ENCODE results near the gene AASDHPPT. TPM values are rescaled to one million over a fixed set of nuclear protein-coding genes. Genes with fewer than 3 reads are reported as not detected.
"Not testable (repeated sequence)": the region's sequence is repeated elsewhere in the genome, so short reads cannot be mapped to it uniquely, and the experiment has no call there.

Gene AASDHPPT, protein sequence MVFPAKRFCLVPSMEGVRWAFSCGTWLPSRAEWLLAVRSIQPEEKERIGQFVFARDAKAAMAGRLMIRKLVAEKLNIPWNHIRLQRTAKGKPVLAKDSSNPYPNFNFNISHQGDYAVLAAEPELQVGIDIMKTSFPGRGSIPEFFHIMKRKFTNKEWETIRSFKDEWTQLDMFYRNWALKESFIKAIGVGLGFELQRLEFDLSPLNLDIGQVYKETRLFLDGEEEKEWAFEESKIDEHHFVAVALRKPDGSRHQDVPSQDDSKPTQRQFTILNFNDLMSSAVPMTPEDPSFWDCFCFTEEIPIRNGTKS
- total RNA-seq: 30.8 and 31.8 TPM in 2 replicates

DNA sequence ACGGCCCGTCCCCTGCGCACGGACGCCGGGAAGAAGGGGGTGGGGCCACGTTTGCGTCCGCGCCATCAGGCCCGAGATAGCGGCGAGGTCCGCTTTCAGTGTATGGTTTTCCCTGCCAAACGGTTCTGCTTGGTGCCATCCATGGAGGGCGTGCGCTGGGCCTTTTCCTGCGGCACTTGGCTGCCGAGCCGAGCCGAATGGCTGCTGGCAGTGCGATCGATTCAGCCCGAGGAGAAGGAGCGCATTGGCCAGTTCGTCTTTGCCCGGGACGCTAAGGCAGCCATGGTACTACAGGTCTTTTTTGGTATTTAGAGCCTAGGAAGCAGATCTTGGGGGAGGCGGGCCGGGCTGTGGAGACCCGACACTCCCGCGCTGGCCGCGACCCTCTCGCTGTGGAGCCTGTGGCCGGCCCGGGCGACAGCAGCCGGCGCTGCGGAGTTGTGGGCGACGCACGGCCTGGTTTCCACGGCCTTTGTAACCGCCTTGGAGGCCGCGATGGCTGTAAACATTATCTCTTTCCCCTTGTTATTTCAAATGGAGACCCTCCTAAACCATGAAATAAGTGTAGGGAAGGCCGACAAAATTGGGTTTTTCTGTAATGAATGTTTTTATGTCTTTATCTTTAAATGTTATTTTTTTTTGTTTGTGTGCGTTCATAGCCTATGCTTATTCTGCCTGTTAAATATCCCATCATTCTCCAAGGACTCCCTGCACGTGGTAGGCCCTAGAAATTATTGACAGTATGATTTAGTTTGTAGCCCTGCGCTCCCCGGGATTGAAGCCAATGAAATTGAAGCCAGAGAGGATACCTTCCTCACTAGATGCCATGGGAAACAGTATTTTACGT is at the start of gene AASDHPPT:
TSS of gene AASDHPPT (plus strand) at position 54 of the 847 bp plus-strand sequence. CDS start at position 103, 49 bp downstream.
- intact Hi-C loops (cut with micrococcal nuclease): loop anchor here (1.0 to 2.0 kb wide), 4 partner anchors 56 to 1489 kb away; partner anchors contain the start of genes CWF19L2 and MSANTD4

DNA sequence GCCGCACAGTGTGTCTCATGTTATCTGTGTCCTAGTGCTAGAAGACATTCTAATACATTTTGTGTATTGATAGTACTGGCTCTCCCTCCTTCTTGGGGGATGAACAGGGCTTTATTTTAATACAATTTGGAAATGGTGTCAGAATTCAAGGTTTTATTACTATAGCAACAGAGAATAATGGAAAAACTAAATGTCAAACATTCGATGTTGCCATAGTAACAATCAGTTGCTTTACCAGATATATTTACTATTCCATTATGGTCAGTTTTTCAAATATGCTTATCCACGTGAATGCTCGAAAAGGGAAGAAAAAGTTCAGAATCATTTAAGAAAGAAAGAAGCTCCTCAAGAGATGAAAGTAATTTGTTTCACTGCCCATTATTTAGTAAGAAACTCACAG is 46.9 kb upstream of the AASDHPPT start:
- intact Hi-C loops (cut with micrococcal nuclease): no loop called here

DNA sequence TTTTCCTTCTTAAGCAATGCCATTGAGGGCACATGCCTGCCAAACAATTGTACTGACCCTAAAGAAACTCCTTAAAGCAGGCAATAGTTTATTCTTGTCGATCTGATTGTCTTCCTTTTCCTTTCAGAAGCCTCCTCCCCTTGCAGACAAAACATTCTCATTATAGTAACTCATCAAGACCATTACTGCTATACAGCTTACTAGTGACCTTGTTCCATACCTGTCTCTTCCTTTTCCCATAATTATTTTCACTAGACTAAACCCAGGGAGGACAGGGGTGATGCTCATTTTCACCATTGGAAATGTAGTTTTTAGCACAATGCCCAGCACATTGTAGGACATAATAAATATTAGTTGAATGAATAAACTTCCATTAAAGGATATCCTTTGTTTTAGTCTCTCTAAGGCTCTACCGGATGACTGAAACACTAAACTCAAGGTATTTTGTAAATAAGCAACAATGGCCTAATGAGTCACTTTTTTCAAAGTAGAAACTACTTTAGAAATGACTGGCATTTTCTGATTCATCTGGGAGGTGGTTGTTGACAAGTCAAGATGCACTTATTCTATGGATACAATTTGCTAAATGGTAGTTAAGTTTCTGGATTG is 46.2 kb upstream of the AASDHPPT start:
- intact Hi-C loops (cut with micrococcal nuclease): no loop called here

DNA sequence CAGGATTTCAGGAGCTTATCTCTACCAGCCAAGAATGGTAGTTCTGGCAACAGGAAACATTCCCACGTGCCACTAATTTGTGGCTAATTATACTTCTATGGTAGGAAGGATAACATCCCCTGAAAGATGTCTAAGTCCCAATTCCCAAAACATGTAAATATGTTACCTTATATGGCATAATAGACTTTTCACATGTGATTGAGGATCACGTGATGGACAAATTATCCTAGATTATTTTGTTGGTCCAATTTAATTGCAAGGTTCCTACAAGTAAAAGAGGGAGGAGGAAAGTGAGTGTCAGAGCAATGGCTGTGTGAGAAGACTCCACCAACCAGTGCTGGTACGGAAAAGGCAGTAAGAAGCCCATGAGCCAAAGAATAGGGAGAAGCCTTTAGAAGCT is 45.5 kb upstream of the AASDHPPT start:
- intact Hi-C loops (cut with micrococcal nuclease): no loop called here

DNA sequence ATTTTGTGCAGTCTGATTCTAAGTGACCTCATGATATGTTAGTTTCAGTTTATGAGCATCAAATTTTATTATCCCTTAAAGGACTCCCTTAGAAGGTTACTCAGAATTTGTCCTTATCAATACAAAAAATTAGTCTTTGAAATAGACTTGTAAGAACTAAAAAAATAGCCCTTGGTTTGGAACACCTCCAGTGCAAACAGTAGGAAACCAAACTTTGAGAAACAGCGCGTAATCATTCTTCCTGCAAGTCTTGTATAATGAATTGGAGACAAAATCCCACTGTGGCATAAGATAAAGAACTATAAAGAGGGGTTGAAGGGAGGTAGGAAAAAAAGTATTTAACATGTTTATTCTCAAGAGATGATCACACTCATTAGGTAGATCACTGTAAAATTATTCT is 44.6 kb upstream of the AASDHPPT start:
- intact Hi-C loops (cut with micrococcal nuclease): no loop called here

DNA sequence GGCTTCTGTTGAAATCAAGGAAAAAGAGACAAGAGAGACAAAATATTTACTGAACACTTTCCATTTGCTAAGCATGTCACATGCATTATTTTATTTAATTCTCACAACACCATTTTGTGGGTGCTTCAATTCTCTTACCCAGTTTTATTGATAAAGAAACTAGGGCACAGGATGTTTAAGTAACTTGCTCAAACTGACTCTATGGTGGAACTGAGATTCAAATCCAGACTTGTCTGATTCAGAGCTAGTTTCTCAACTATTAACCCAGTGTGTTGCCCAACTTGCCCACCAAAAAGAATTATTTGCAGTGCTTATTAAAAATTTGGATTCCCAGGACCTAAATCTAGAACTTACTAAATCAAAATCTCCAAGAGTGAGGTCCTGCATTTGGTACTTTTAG is 33.9 kb upstream of the AASDHPPT start:
- intact Hi-C loops (cut with micrococcal nuclease): no loop called here

DNA sequence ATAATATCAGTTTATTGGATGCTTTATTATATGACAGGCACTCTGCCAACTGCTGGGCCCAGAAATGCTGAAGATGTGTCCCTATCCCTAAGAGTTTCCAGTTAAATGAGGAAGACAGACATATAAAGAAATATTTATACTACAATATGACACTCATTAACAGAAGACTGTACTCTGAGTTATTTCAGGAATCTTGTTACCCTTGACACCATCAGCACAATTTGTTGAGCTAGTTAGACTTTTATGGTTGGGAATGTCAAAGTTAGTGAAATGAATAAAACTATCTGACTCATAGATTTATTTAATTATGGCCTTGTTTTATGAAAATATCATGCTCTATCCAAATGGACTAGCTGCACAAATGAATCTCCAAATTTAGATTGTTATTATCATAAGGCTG is 29.8 kb upstream of the AASDHPPT start:
- intact Hi-C loops (cut with micrococcal nuclease): no loop called here

DNA sequence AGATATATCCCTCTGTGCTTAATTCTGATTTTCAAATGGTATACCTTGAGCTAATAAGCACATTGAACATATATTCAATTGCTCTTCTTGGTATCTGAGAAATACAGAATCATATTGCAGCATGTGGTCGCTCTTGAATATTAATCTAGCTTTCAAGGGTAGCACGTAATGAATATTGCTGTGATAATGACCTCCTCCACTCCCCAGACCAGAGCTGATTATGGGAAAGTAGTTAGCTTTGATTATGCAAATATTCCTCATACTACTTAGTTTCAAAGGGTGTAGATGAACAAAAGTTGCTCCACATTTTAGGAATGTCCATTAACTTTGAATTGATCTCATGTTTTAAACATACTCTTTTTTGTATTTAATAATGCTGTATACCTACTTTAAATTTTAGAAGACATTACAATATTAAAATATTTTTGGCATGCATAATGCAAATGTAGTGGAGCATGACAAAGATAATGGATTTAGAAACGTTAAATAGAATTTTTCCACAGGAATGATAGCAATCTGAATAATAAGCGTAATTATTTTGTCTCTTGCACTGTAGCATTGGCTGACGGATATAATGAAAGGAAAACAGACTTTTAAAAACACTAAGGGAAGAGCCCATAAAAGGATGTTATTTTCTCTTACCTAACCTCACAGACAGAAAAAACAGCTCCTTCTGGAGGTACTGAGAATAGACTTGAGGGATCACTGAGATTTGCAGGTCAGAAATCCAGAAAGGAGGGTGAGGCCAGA is 27.6 kb upstream of the AASDHPPT start:
- intact Hi-C loops (cut with micrococcal nuclease): no loop called here

DNA sequence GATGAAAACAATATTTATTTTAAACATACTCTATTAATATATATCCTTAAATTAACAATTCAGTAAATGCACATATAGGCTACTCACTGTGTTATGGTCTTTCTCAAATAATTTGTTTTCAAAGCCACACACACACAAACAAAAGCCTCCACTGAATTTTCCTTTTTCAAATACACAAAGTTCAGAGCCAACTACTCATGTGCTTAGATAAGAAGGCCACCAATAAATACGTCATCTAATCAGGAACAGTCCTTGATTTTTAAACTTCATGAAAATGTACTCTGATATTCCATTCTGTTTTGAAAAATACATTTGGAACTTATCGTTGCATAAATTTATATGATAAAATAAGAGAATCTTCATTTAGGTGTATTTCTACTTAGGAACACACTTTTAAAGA is 26.4 kb upstream of the AASDHPPT start:
- intact Hi-C loops (cut with micrococcal nuclease): no loop called here

DNA sequence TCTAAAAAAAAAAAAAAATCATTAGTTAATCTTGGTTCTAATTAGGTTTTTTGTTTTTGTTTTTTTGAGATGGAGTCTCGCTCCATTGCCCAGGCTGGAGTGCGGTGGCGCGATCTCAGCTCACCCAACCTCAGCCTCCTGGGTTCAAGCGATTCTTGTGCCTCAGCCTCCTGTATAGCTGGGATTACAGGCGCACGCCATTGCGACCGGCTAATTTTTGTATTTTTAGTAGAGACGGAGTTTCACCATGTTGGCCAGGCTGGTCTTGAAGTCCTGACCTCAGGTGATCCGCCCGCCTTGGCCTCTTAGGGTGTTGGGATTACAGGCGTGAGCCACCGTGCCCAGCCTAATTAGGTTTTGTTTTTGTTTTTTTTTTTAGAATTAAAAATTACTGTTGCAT is 19.1 kb upstream of the AASDHPPT start:
- intact Hi-C loops (cut with micrococcal nuclease): not testable (repeated sequence)

DNA sequence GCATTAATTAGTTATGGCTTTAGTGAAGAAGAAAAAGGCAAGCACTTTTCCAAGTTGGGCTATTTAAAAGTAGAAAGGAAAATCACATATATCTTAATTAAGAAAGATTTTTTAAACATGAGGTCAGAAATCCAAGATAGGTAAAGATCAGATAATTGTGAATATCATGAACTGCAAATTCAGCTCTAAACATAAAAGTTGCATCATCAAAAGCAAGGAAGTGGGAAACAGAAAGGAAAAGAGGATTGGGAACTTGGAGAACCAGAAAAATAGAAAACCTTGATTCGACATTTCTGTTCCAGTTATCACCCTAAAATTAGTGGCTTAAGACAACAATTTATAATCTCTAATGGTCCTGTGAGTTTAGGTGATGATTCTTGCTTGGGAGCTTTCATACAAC is 17.8 kb upstream of the AASDHPPT start:
- intact Hi-C loops (cut with micrococcal nuclease): no loop called here

DNA sequence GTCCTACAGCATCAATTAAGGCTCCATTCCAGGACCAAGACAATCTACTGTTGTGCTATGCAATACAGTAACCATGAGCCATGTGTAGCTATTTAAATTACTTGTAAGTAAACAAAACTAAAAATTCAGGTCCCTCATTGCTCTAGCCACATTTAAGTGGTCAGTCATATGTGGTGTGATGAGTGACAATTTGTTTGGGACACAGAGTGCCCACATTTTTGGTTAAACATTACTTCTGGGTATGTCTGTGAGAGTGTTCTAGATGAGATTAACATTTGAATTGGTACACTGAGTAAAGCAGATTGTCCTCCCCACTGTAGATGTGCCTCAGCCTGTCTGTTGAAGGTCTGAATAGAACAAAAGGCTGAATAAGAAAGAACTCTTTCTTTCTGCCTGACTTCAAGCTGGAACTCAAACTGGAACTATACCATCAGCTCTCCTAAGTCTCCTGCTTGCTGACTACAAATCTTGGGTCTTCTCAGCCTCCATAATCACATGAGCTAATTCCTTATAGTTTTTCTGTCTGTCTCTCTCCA is 16.1 kb upstream of the AASDHPPT start:
- intact Hi-C loops (cut with micrococcal nuclease): no loop called here

DNA sequence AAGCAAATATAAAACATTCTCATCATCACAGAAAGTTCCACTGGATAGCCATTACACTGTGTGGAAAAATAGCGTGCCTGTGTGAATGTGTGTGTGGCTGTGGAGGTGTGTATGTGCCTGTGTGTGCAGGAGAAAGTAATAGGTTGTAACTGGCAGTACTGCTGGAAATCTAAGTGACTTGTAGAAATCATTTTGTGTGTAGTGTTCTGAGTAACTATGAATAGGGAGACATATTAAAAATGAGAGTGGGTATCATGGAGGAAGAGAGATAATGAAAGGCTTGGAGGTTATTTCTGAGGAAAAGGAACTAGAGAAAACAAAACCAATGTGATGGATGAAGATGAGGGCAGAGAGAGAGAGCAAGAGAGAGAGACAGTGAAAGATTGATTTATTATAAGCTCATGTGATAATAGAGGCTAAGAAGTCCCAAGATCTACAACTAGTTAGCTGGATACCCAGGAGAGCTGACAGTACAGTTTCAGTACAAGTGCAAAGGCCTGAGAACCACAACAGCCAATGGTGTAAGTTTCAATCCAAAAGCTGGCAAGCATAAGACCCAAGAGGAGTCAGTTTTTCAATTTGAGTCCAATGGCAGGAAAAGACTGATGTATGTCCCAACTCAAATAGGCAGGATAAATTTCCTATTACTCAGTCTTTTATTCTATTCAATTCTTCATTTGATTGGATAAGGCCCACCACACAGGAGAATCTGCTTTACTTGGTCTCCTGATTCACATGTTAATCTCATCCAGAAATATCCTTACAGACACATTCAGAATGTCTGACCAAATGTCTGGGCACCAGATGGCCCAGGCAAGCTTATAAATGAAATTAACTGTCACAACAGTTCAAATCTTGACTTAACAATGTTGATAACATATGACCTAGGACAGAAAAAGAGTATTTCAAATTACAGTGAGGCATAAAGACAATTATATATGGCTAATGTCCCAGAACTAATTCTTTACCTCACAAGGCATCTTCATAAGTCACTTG is 15.2 kb upstream of the AASDHPPT start:
- intact Hi-C loops (cut with micrococcal nuclease): no loop called here

DNA sequence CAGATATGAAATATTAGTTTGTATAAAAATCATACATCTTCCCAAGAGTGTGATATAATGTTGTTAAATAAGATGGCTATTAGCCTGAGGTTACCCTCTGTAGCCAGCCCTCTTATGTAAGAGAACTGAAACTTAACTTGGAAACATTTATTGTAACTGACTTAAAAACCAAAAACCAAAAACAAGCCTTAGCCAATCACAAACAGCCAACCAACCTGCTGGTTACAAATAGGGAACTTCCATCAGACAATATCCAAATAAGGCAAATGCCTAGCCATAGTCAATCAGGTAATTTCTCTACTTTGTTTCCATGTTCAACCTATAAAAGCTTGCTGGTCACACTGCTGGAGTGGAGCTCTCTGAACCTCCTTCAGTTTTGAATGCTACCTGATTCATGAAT is 14.5 kb upstream of the AASDHPPT start:
- intact Hi-C loops (cut with micrococcal nuclease): no loop called here

DNA sequence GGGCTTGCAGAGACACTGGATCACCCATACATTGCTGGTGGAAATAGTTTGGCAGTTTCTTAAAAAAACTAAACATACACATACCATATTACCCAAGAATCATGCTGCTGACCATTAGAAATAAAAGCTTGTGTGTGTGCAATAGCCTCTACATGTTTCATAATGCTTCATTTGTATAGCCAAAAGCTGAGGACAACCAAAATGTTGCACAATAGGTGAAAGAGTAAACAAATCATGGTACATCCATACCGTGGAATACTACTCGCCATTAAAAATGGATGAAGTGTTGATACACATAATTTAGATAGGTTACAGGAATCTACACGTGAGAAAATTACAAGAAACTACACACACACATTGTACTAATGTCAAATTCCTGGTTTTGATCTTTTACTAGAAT is 6.9 kb upstream of the AASDHPPT start:
- intact Hi-C loops (cut with micrococcal nuclease): no loop called here

DNA sequence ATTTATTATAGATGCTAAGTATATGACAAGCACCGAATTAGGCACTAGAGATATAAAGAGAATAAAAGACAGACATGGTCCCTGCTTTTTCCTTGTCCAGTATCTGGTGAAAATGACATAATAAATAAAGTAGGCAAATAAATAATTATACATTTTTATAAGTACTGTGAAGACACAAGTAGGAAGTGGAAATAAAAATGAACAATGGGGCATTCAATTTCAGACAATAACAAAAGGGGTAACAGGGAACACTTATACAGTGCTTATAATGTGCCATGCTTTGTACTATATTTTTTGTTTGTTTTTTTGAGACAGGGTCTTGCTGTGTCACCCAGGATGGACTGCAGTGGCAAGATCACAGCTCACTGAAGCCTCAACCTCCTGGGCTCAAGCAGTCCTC is 4.7 kb upstream of the AASDHPPT start:
- intact Hi-C loops (cut with micrococcal nuclease): no loop called here

DNA sequence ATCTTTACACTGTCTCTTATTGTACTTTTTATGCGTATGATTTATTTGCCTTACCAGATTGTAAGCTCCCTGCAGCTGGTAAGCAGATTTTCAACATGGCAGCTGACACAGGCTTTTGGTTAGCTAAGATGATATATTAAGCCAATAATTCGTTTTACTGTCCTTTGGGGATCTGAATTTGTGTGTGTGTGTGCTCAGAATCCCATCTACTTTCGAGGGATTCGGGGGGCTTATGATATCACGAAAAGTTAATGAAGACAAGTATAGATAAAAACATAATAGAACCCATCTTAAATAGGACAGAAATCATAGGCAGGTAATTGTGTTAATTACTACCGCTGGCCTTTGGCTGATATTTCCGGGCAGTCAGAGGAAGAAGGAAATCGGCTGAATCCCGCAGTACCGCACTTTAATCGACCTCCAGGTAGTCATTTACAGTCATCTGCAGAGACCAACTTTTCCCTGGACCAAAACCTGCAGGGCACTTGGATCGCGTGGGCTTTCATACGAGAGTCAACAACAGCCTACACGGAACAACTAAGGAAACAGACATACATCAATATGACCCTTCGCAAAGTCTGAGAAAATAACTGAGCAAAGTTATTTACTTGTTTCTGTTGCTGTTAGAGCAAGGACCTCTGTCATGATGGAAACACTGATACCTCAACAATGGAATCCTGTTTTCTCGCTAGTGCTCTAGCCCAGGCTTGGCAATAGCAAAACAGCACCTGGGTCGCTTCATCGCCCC is 1.1 kb upstream of the AASDHPPT start:
- intact Hi-C loops (cut with micrococcal nuclease): loop anchor here (2.0 kb wide), 2 partner anchors 1372 to 1490 kb away; no protein-coding TSS in a partner anchor

DNA sequence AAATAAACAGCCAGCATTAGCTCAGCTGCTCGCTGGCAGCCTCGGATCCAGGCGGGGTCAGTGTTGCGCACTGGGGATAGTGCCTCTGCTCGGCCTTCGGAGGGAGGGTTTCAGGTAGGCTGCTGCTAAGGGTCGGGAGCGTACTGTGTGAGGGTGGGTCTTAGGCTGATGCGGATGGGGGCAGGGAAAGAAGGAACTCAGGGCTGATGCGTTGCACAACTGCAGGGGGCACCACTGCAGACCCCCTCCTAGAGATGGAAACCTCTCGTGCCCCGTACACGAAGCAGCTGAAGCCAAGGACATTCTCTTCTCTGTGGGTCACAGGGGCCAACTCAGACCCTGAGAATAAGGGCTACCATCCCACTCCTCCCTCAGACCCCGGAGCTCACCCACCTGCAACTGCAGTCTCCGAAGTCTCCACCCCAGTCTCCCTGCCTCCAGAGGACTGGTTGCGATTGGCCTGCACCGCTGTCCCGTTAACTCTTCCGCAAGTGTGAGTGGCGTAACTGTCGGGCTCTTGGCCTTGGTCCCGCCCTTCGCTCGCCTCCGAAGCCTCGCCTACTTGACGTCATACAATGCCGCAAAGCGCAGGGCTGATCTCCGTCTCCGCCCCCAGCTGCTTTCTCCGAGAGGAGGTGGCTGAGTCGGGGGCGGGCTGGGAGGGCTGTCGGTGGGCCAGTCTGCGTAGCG is 398 bp upstream of the AASDHPPT start, which contains the start of gene KBTBD3:
TSS of gene KBTBD3 (minus strand) at position 429 of the 690 bp plus-strand sequence. CDS start 18,250 bp downstream, outside the sequence.
- intact Hi-C loops (cut with micrococcal nuclease): loop anchor here (1.0 to 2.0 kb wide), 4 partner anchors 55 to 1490 kb away; partner anchors contain the start of genes CWF19L2 and MSANTD4

Measured in T-helper 2 cell treated with Interferon-gamma antibody and Interleukin-4, amounts not matched to agents 100 ng/mL and 5 ng/mL, for 36 hours (primary cell).